Retinal pigment epithelial cell (primary cell): ENCODE results near the gene ZFYVE1.

ENCODE experiments used
- DNase-seq: peaks from one replicate; pipeline ENCODE4 v3.0.0-alpha.2; 2010; ENCODE audit warnings: low read depth
- H3K4me3 ChIP-seq: 2 replicates; pipeline ENCODE4 v1.5.1; 2011; ENCODE audit warnings: mild to moderate bottlenecking, low read length, control low read depth, moderate library complexity
- CTCF ChIP-seq: conservative IDR thresholded peaks from 2 replicates; pipeline ENCODE4 v1.5.1; 2011; ENCODE audit warnings: low read depth, low read length, control low read depth, inconsistent platforms

The ZFYVE1 gene

DNA sequence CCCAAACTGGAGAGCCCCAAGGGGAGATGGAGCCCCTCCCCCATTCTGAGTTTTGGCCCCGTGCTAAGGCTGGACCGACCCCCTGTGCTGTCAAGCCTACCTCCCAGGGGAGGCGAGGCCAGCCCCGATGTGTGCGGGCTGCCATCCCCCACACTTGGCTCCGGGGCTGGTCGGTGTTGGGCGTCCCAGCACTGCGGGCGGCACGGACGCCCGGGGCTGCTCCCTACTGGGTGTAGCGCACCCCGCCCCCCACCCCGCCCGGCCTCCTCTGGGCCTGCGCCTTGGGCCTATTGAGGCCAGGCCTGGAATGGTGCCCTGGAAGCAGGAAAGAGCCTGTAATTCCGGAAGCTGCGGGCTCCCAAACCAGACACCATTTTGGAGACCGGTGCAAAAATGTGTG lies 98.0 kb downstream of the ZFYVE1 start:
- TF ChIP-seq CTCF: no peak
- H3K4me3 ChIP-seq: no peak overlapping the region
- DNase-seq: no peak

DNA sequence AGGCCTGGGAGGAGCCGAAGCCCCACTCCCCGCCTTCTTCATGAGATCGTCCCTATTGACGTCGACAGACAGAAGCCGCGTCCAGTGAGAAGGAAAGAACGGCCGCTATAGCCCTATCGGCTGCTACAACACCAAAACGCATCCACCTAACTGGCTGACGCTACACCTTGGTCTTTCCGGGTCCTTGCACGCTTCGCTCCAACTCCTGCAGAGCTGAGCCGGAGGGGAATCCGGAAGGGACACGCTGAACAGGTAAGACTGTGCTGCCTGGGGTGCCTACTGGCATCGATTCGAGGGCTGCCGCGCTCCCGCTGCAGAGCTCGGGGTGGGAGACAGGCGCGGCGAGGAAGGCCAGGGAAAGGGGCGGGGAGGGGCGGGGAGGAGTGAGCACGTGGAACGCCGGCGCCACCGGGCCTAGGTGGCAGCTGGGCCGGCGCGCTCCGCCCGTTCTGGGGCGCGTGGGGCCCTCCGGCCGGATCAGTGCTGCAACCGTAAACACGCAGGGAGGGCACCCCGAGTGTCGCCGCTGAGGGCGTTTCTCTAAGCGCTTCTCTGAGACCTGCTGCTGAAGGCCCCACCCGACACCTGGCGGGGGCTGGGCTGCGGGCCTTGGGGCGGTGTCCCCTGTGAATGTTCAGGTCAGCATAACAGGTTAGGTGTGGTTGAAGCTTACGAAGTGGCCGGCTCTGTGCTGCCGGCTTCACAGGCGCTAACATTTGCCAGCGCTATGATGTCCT lies 100.4 kb downstream of the ZFYVE1 start, which contains the start of gene DCAF4:
Gene DCAF4 (plus strand): TSS at position 173 of the 737 bp plus-strand sequence. CDS start 11,515 bp downstream, outside the sequence.
- peak within 1 kb of the TSS; percentile 88 for H3K4me3 ChIP-seq
- DNase-seq: peak; percentile 91
- TF ChIP-seq CTCF: no peak

DNA sequence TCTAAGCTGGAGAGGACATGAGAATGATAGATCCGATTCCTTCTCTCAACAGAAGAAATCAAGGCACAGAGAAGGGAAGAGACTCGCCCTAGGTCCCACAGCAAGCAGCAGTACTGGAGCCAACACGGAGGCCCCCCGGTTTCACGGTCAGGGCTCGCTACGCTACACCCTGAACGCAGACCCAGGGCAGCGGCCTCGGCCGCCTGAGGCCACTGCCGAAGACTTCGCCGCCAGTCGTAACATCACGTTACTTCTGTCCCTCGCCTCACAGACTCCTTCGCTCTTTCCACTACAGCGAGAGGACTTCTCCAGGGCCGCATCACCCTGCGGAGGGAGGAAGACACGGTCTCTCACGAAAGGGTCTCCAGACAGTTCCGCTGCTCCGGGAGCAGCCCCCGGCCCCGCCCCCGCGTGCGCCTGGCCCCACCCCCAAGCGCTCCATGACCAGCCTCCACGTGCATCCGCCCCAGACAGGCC lies 101.1 kb downstream of the ZFYVE1 start:
- DNase-seq: no peak
- no peak for TF ChIP-seq CTCF
- H3K4me3 ChIP-seq: peak overlapping the region; percentile 88

DNA sequence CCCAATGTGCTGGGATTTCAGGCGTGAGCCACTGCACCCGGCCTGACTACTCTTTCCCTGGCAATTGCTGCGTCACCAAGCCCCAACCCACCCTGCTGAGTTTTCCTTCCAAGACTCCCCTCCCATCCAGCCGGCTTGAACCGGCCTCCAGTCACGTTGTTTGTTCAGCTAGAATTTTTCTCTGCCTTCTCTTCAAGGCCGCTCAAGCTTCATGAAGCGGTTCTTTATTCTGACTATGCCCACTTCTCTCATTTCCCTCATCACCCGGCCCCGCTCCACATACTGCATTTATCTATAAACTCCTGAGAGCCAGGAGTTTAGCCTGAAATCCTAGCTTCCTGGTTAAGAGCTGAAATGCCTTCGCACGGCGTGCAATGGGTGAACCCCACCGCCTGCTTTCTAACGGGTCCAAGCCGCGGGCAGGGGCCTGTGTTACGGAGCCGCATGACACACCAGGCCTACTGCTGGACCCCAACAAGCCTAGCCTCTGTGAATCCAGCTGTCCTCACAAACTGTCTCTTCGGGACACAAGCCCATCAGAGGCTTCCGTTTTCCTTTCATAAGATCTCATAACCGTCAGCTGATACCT lies 101.6 kb downstream of the ZFYVE1 start:
- TF ChIP-seq CTCF: no peak
- H3K4me3 ChIP-seq: peak overlapping the region; percentile 88
- no peak for DNase-seq

DNA sequence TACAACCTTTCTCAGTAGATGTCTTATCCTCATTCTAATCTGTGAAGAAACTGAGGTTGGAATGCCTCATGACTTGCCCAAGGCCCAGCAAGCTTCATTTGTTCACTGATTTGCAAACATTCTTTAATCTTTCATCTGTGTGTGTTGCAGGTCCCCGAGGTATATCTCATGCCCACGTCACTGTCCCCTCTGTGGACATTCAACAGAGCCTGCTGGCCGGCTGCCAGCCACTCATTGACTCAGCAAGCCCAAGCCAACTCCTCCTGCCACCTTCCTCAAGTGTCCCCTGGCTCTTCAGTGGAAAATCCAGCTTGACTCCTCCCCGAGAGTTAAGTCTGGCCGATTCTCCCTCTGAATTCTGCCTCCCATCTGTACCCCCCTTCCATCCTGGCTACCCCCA lies 102.6 kb downstream of the ZFYVE1 start:
- H3K4me3 ChIP-seq: no peak overlapping the region
- TF ChIP-seq CTCF: no peak
- no peak for DNase-seq

- no peak for TF ChIP-seq CTCF
- H3K4me3 ChIP-seq: no peak overlapping the region
- no peak for DNase-seq
Observed at GRCh38 chr14:72921396-72921795, 105.5 kb downstream of the ZFYVE1 start.

DNA sequence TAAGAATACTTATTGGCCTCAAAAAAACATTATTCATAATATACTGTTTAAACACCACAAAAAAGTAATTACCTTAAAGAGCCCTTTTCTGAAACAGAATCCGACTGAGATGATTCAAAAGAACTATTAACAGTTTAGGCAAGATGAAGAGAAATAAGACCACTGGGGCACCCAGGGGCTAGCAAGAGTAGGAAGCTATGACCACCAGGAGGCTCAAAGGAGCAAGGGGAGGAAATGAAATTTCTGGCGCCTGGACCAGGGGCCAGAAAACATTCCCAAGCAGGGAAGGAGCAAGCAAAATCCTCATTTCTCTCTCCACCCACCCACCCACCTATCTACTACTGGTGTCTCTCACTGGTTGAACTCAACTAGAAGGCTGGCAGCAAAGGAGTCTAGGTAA lies 106.9 kb downstream of the ZFYVE1 start:
- TF ChIP-seq CTCF: peak; percentile 33
- no peak for DNase-seq
- no peak overlapping the region for H3K4me3 ChIP-seq
